HG02763 (cell line): ENCODE measurements around the gene PMEPA1.
A peak's percentile ranks its signal among the peaks of the same experiment; 100 is the strongest.

Source experiments
- ATAC-seq: cut with Tn5 transposase; IDR thresholded peaks from one replicate; pipeline ENCODE4 v1.9.1; 2021; ENCODE audit warnings: mild to moderate bottlenecking, moderate library complexity; ENCODE audit not compliant: unreplicated experiment

Gene PMEPA1

DNA sequence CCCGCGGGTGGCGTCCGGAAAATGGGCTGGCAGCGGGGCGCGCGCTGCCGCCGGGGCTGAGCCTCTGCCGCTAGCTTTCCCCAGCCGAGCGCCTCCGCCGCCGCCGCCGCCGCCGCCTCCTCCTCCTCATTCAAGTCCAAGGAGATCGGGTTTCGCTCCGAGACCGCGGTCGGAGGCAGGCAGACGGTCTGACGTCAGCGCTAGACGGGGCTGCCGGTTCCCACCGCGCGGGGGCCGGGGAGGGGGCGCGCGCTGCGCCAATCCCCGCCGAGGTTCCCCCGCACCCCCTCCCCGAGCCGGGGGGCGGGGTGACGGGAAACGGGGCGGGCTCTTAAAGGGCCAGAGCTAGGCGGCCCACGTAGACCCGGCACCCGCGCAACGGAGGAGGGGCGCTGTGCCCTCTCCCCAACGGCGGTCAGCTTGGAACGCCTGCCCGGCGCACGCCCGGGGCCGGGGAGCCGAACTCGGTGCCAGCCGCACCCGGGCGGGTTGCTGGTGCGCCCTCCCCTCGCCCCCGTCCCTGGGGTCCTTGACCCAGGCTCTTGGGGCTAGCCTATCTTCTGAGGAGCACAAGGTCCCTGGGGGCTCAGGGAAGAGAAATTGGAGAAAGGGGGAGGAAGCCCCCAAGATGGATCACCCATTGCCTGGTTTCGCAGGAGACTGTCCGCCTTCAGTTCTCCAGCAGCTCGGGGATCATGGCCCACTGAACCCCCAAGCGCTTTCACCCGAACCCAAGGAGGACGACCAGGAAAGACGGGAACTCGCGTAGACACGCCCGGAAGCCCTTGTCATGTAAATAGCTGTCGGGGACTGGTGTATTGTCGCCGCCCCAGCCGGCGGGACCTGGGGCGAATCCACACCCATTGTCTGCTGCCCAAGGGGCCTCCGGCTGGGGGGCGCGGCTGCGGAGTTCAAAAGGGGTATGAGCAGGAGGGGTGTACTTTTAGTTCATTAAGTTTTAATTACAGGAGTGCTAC lies at the start of gene PMEPA1:
Gene PMEPA1, minus strand, starts transcription at position 193 of the 977 bp plus-strand sequence. CDS start 433 bp downstream, outside the sequence.
- ATAC-seq: peak; percentile 87

GRCh38 chr20:57757767-57758166 lies 48.0 kb upstream of the PMEPA1 start:
- no peak for ATAC-seq

DNA sequence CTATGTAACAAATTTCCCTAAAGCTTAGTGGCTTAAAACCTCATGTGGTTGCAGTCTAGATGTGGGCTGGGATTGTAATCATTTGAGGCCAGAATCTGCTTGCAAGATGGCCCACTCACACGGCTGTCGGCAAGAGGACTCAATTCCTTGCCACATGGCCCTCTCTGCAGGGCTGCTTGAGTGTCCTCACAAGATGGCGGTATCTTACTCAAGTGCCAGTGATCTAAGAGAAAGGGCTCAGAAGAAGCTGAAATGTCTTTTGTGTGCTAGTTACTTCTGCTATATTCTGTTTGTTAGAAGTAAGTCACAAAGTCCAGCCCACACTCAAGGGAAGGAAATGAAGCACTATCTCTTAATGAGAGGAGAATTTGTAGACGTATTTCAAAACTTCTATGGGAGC lies 47.1 kb upstream of the PMEPA1 start:
- no peak for ATAC-seq

DNA sequence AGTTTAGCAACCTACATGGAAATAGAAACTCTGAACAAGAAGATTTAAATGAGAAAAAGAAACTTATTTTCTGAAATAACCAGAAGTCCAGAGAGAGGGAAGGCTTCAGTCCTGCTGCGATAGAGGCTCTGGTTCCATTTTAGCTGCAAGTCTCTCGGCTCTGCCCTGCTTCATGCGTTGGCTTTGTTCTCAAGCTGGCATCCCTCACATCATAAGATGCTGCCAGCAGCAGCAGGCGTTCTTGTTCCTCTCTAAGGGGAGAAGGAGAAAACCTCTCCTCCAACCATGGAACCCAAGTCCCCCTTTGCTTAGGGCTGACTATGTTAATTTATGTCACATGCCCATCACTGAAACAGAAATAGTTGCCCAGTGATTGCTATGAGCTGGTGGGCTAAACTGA lies 46.4 kb upstream of the PMEPA1 start:
- ATAC-seq: no peak

GRCh38 chr20:57755609-57756008 lies 45.8 kb upstream of the PMEPA1 start:
- ATAC-seq: no peak

- no peak for ATAC-seq
These were observed 44.4 kb upstream of the PMEPA1 start for GRCh38 chr20:57754190-57754589.

DNA sequence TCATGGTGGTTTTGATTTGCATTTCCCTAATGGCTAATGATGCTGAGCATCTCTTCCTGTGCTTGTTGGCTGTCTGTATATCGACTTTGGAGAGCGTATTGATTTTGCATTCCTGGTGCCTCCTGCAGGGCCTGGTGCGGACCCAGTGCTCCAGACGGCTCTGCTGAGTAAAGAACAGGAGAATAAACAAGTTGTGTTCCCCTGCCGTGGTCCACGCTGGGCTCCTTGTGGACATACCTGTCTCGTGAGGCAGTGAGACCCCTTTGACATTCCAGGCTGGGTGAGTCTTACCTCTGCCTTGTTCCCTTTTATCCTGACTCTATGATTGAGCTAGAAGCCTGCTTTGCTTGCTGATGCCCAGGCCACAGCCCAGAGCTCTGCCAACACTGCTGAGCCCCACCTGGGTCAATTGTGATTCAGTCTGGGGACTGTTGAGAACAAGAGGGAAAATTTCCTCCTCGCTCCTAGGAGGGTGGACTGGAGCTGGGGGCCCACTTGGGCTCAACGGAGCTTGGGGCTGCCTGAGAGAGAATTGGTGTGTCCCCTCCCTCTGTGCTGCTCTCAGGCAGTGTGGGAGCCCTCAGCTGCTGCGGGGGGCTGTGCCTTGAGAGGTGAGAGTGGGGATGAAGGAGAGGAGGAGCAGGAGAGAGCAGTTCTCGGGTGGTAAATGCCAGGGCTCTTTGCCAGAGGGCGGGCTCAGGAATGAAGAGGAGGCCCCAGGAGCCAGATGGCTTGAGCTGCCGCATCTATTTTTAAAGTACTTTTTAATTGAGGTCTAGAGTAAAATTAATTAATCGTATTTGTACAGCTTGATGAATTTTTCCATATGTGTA lies 43.7 kb upstream of the PMEPA1 start:
- ATAC-seq: no peak

- no peak for ATAC-seq
These were observed 41.6 kb upstream of the PMEPA1 start for GRCh38 chr20:57751411-57751810.

GRCh38 chr20:57749869-57750268 lies 40.1 kb upstream of the PMEPA1 start:
- no peak for ATAC-seq

DNA sequence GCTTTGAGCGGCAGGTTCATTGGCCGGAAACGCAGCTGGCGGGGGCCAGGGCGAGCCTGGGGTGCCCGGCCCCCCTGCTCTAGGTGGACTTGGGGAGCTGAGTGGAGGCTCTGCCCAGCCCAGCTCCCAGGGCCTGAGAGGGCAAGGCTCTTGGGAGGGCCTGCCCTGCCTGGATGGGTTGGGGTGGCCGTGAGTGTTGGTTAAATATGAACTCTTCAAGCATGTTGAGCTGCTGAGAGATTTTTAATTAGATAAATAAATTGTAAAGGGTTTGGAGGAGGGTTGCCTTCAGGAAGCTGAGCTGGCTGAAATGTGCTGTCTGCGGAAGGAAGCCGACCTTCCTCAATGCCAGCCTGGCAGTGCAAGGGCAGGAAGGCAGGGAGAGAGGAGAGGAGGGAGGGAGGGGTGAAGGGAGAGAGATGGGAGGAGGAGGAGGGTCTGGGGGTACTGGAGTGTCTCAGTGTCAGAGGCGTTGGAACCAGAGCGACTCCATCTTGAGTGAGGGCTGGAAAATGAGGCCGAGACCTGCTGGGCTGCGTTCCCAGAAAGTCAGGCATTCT lies 39.4 kb upstream of the PMEPA1 start:
- no peak for ATAC-seq

- no peak for ATAC-seq
These were observed 38.9 kb upstream of the PMEPA1 start for GRCh38 chr20:57748601-57749130.

- no peak for ATAC-seq
These were observed 38.2 kb upstream of the PMEPA1 start for GRCh38 chr20:57747861-57748481.

DNA sequence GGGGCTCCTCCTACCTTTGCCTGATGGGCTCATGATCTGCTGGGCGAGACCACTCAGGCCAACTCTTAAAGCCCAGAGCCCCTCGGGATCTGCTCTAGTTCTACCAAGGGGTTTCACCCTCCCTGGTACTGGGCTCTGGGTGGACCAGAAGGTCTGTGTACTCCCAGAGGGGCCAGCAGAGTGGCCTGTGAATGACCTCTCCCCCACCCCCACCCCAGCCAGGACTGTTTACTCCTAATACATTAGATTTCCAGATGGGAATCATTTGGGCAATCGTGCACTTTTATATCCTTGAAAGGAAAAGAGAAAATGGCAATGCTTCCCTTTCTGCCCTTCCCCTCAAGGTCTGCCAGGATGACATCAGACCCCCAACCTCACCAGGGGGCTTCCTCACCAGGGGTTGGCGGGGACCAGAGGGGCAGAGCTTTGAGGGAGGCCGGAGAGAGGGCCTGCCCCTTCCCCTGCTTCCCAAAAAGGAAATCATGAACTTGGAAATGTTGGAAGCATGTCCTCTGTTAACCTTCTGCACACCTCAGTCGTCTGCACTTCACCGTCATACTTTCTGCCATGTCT lies 37.1 kb upstream of the PMEPA1 start:
- no peak for ATAC-seq

DNA sequence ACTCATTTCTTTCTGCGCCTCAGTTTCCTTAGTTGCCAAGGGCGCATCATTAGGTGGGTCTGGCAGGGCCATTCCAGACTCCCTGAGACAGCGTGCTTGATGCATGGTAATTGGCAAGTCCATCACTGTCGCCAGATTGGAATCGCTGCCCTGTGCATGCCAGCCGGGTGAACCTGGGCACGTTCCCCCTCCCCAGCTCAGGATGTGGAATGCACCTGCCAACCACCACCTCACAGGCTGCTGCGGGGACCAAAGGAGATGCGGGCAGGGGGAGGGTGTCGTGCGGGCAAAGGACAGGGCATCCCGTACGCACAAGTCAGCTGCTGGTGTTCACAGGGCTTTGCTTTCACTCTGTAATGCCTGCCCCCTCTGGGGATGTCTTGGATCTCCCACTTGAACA lies 36.4 kb upstream of the PMEPA1 start:
- ATAC-seq: no peak

DNA sequence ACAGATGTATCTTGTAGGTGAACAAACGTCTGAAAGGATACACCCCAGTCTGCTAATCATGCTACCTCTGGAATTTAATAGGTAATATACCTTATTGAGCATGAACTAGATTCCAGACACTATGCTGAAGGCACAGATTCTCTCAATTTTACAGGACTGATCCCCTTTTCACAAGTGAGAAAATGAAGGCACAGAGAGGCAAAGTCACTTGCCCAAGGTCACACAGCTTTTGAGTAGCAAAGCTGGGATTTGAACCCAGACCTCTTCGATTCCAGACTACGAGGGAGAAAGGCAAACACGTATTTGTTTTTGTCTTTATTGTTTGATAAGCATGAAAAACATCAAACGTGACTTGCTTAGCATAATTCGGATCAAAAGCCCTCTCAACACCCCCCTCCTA lies 34.4 kb upstream of the PMEPA1 start:
- no peak for ATAC-seq

GRCh38 chr20:57743450-57744095 lies 33.8 kb upstream of the PMEPA1 start:
- no peak for ATAC-seq

- ATAC-seq: no peak
These were observed 32.8 kb upstream of the PMEPA1 start for GRCh38 chr20:57742507-57743181.

GRCh38 chr20:57738484-57738883 lies 28.7 kb upstream of the PMEPA1 start:
- ATAC-seq: no peak

DNA sequence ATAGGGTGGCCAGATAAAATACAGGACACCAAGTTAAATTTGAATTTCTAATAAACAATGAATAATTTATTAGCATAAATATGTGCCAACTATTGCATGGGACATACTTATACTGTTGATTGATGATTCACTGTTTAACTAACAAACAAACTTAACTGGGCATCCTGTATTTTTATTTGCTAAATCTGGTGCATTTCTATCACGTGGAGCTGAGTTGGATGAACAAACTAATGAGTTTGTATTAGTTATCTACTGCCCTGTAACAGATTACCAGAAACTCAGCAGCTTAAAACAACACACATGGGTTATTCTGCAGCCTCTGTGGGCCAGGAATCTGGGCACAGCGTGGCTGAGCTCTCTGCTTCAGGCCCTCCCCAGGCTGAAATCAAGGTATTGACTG lies 28.2 kb upstream of the PMEPA1 start:
- no peak for ATAC-seq
